HUES48 (cell line): ENCODE data around the gene ROPN1L.
"Not testable (repeated sequence)": the region's sequence is repeated elsewhere in the genome, so short reads cannot be mapped to it uniquely, and the experiment has no call there.

ENCODE experiments used
- H3K27ac ChIP-seq: one replicate; pipeline ENCODE4 v1.7.0; 2013; ENCODE audit warnings: low read depth, low read length, inconsistent platforms
- H3K27me3 ChIP-seq: 2 replicates; pipeline ENCODE4 v1.6.1; 2013; ENCODE audit warnings: mild to moderate bottlenecking, low read length; ENCODE audit not compliant: control insufficient read depth, insufficient read depth
- H3K36me3 ChIP-seq: 2 replicates; pipeline ENCODE4 v1.6.1; 2013; ENCODE audit warnings: low read length; ENCODE audit not compliant: control insufficient read depth, insufficient read depth
- H3K4me1 ChIP-seq: 2 replicates; pipeline ENCODE4 v1.6.1; 2013; ENCODE audit warnings: mild to moderate bottlenecking, low read length; ENCODE audit not compliant: control insufficient read depth, insufficient read depth
- H3K4me3 ChIP-seq: 2 replicates; pipeline ENCODE4 v1.5.1; 2013; ENCODE audit warnings: mild to moderate bottlenecking, low read depth, low read length
- H3K9ac ChIP-seq: 2 replicates; pipeline ENCODE4 v1.6.1; 2013; ENCODE audit warnings: mild to moderate bottlenecking, low read depth, low read length, moderate library complexity
- H3K9me3 ChIP-seq: 2 replicates; pipeline ENCODE4 v1.6.1; 2013; ENCODE audit warnings: low read length; ENCODE audit not compliant: control insufficient read depth, insufficient read depth

ROPN1L gene

DNA sequence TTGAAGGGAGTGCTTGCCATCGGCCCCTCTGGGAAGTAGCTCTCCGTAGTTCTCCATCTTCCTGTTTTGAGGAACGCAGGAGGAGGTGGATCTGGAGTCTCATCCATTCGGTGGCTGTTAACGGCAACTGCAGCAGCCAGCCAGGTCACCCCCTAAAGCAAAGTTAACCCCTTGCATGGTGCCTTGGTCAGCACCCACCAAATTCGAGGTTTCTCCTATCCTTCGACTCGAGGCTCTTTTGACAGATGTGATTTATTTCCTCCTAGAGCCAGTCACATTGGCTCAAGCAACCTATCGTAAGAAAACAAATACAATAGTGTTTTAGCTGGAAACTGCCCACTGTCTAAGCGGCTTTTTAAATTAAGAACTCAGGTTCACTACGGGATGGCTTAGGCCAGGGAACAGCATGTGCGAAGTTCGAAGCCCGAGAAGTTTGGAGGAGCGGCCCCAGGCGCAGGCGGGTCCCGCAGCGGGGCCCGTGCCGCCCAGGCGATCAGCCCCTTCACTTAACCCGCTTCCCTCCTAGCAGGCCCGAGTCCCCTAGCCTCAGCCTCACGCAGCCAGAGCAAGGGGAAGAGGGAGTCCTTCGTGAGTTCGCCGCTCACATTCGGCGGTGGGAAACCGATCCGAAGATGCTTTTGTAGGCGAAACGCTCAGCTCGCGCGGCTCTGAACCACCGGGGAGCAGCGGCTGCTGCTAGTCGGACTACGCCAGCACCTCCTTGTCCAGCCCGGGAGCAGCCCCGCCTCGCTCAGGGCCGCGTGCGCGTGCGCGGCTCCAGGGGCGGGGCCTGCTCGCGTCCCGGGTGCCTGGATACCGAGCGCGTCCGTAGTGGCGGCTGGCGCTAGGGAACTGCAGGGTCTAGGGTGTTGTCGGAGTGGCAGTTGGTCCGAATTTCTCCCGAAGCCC, at the start of gene ROPN1L:
TSS of gene ROPN1L (plus strand) at position 797 of the 909 bp plus-strand sequence. CDS start 289 bp downstream, outside the sequence.
- Histone ChIP-seq H3K27me3 (peaks cover 26% of the 10 kb centered on the region), H3K9ac (peak within 1 kb of the TSS; percentile 26; the same call in 1 of the 2 replicates), H3K27ac (peak within 1 kb of the TSS; percentile 75), H3K36me3 (peaks cover 7% of the 10 kb centered on the region; the same call in 1 of the 2 replicates), H3K4me3 (peak within 1 kb of the TSS; percentile 88), H3K4me1 (peaks cover 4% of the 10 kb centered on the region; the same call in 1 of the 2 replicates), H3K9me3 (no peaks in the 10 kb centered on the region)

DNA sequence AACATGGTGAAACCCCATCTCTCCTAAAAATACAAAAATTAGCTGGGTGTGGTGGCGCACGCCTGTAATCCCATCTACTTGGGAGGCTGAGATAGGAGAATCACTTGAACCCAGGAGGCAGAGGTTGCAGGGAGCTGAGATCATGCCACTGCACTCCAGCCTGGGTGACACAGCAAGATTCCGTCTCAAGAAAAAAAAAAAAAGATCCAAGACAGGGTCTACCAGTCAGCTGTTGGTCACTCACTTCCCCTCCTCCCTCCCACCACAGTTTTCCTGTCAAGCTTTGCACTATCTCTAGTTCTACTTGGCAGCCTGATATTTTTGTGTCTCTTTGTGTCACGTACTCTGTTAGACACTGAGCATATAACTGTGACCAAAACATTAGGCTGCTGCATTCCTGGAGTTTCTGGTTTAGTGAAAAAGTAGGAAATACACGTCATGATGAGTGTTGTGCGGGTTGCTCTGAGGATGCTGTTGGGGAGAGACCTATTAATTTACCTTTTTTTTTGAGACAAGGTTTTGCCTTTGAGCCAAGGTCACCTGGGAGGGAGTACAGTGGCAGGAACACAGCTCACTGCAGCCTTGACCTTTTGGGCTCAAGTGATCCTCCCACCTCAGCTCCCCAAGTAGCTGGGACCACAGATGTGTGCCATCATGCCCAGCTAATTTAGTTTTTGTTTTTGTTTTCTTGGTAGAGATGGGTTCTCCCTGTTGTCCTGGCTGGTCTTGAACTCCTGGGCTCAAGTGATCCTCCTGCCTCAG, 48.9 kb upstream of the ROPN1L start:
- not testable (repeated sequence) for H3K4me1 ChIP-seq, H3K9me3 ChIP-seq, H3K4me3 ChIP-seq, H3K9ac ChIP-seq, H3K27ac ChIP-seq, H3K27me3 ChIP-seq
- peaks cover 78% of the 10 kb centered on the region for H3K36me3 ChIP-seq

DNA sequence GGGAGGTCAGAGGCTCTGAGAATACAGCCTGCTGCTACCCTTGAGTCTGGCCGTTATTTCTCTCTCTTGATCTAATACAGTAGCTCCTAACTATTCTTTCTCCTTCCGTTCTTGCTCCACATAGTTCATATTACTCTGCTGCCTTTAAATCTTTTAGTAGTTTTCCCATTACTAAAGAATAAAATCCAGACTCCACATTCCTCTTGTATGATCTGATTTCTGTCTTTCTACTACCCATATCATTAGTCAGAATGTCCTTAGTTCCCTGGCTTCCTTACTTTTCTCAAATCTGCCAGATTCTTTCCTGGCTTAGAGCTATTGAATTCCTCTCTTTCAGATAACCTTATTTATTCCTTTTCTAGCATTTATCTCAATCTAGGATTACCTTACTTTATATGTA, 48.2 kb upstream of the ROPN1L start:
- Histone ChIP-seq H3K27me3 (no peaks in the 10 kb centered on the region), H3K27ac (no peak overlapping the region), H3K9me3 (no peaks in the 10 kb centered on the region), H3K36me3 (peaks cover 80% of the 10 kb centered on the region), H3K4me1 (no peaks in the 10 kb centered on the region), H3K4me3 (no peak overlapping the region), H3K9ac (no peak overlapping the region)

DNA sequence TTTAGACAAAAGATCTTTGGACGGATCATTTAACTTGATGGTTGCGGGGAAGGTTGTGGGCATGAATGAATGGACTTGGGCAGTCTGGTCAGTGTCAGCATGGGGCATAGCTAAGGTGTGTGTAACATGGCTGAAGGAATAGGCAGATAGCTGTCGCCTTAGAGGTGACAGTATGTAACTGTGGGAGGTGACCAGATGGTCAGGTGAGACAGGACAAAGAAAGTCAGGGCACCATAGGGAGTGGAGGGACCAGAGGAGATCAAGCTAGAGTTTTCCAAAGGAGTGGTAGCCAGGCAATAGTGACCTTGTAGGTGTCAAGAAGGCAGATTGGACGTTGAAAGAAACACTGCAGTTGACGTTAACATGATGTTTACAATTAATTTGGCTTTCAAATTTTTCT, 45.1 kb upstream of the ROPN1L start:
- no peak overlapping the region for H3K27ac ChIP-seq
- no peaks in the 10 kb centered on the region for H3K9me3 ChIP-seq
- H3K4me3 ChIP-seq, result no peak overlapping the region
- no peak overlapping the region for H3K9ac ChIP-seq
- H3K4me1 ChIP-seq, result no peaks in the 10 kb centered on the region
- H3K36me3 ChIP-seq, result peaks cover 85% of the 10 kb centered on the region
- no peaks in the 10 kb centered on the region for H3K27me3 ChIP-seq

DNA sequence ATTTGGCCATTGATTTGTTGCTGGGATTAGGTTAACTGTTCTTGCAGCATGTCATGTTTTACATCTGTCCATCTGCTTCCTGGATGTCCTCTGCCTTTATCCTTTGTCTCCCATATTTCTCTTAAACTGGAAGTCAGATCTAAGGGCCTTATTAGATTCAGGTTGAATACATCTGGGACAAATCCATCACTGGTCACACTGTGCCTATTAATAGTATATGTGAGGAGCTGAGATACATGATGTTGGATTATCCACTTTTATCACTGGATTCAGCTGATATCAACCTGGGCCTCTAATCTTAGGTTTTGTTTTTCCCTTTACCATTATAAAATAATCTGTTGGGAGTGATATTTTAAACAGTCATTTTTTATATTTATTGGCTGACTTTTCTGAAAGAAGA, 41.8 kb upstream of the ROPN1L start:
- Histone ChIP-seq H3K4me3 (no peak overlapping the region), H3K9ac (no peak overlapping the region), H3K4me1 (no peaks in the 10 kb centered on the region), H3K9me3 (no peaks in the 10 kb centered on the region), H3K36me3 (peaks cover 86% of the 10 kb centered on the region), H3K27me3 (no peaks in the 10 kb centered on the region), H3K27ac (no peak overlapping the region)

DNA sequence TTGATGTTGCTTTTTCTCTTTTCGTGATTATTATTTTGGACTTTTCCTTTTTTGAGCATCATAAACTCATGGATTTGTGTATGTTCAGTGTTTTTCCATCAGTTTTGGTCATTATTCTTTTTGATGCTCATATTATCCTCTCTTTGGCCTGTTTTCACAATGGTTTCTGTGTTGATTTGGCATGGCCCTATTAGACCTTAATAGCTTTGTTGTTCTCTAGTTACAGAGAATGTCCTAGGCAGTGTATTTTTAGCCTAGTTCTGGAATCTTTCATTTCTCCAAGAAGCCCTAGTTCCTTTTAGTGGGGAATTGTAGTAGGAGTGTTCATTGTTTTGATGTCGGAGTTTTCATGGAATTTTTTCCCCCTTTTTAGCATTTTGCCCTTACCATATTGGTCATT, 41.3 kb upstream of the ROPN1L start:
- H3K9me3 ChIP-seq, result no peaks in the 10 kb centered on the region; the same call in 1 of the 2 replicates
- no peak overlapping the region for H3K9ac ChIP-seq
- H3K36me3 ChIP-seq, result peaks cover 87% of the 10 kb centered on the region
- no peak overlapping the region for H3K4me3 ChIP-seq
- no peaks in the 10 kb centered on the region for H3K27me3 ChIP-seq
- H3K27ac ChIP-seq, result no peak overlapping the region
- no peaks in the 10 kb centered on the region for H3K4me1 ChIP-seq

DNA sequence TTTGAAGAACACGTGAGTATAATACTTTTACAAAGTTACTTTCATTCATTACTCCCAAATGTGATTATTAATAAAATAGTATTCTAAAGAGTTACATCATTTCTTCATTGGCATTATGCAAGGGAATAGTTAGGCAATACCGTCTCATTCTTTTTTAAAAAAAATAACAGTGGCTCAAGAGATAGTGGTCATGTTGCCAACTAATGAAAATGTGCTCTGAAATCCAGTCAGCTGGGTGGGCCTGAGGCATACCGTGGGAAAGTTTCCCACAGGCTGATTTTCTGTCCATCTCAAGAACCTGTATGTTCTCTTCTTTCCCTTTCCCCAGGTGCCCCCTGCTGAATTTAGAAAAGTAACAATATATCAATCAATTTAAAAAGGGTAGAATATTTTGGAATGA, 40.8 kb upstream of the ROPN1L start:
- H3K27ac ChIP-seq, result no peak overlapping the region
- H3K4me1 ChIP-seq, result no peaks in the 10 kb centered on the region
- no peaks in the 10 kb centered on the region for H3K27me3 ChIP-seq
- H3K9ac ChIP-seq, result no peak overlapping the region
- H3K9me3 ChIP-seq, result no peaks in the 10 kb centered on the region; the same call in 1 of the 2 replicates
- peaks cover 87% of the 10 kb centered on the region for H3K36me3 ChIP-seq
- H3K4me3 ChIP-seq, result no peak overlapping the region

DNA sequence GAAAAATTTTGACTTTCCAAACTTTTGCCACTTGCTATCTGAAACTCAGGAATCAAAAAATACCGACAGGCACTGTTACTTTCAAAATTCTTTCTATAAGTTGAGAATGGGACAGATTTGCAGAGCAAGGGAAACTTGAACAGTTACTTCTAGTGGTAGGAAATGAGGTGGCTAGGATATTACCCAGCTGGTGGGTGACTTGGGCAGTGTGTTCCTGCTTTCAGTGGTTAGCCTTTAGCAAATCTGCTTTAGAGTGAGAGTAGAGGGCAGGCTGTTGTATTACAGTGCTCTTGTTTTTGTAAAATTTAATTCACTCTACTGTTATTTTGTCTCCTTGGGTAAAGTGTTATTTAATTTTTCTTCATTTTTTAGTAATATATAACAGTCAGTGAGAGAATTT, 40.2 kb upstream of the ROPN1L start:
- no peak overlapping the region for H3K27ac ChIP-seq

GRCh38 chr5:10403829-10404228, 37.9 kb upstream of the ROPN1L start:
- no peaks in the 10 kb centered on the region; the same call in 1 of the 2 replicates for H3K9me3 ChIP-seq
- no peak overlapping the region for H3K9ac ChIP-seq
- no peaks in the 10 kb centered on the region for H3K27me3 ChIP-seq
- H3K36me3 ChIP-seq, result peaks cover 89% of the 10 kb centered on the region
- no peak overlapping the region for H3K27ac ChIP-seq
- no peak overlapping the region for H3K4me3 ChIP-seq
- no peaks in the 10 kb centered on the region for H3K4me1 ChIP-seq

More for the DNA sequence above, 40.2 kb upstream of the ROPN1L start:
- Histone ChIP-seq H3K36me3 (peaks cover 87% of the 10 kb centered on the region), H3K4me3 (no peak overlapping the region), H3K9ac (no peak overlapping the region), H3K4me1 (no peaks in the 10 kb centered on the region), H3K9me3 (no peaks in the 10 kb centered on the region; the same call in 1 of the 2 replicates), H3K27me3 (no peaks in the 10 kb centered on the region)

GRCh38 chr5:10406651-10407050, 35.0 kb upstream of the ROPN1L start:
- Histone ChIP-seq H3K27me3 (no peaks in the 10 kb centered on the region), H3K9me3 (no peaks in the 10 kb centered on the region; the same call in 1 of the 2 replicates), H3K4me3 (no peak overlapping the region), H3K27ac (no peak overlapping the region), H3K36me3 (peaks cover 96% of the 10 kb centered on the region), H3K4me1 (no peaks in the 10 kb centered on the region), H3K9ac (no peak overlapping the region)

DNA sequence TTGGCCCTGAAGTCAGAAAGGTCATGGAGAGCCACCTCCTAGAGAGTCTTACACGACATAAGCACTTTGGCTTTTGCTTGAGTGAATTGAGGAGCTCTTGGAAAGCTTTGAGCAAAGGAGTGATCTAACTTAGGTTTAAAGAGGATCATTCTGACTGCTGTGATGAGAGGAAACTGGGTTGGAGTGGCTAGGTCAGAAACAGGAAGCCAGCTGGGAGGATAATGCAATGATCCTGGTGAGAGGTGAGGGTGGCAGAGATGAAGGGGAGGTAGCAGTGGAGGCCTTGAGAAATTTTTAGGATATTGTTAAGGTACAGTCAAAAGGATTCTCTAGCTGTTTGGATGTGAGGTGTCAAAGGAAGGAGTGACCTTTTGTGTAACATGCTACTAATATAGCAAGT, 32.2 kb upstream of the ROPN1L start:
- H3K9me3 ChIP-seq, result no peaks in the 10 kb centered on the region; the same call in 1 of the 2 replicates
- H3K4me3 ChIP-seq, result no peak overlapping the region
- no peaks in the 10 kb centered on the region for H3K4me1 ChIP-seq
- H3K27me3 ChIP-seq, result no peaks in the 10 kb centered on the region
- H3K36me3 ChIP-seq, result peaks cover 97% of the 10 kb centered on the region
- H3K27ac ChIP-seq, result no peak overlapping the region
- H3K9ac ChIP-seq, result no peak overlapping the region
